GM21825 (cell line): ENCODE results near the gene NAMPT.
"Not testable (repeated sequence)": the region's sequence is repeated elsewhere in the genome, so short reads cannot be mapped to it uniquely, and the experiment has no call there.

Experiments
- ATAC-seq: cut with Tn5 transposase; IDR thresholded peaks from one replicate; pipeline ENCODE4 v1.9.1; 2021; ENCODE audit warnings: mild to moderate bottlenecking, moderate library complexity; ENCODE audit not compliant: unreplicated experiment

Gene NAMPT

GRCh38 chr7:106305732-106306131 lies 20.9 kb upstream of the NAMPT start:
- ATAC-seq: no peak

GRCh38 chr7:106304568-106304967 lies 19.8 kb upstream of the NAMPT start:
- ATAC-seq: no peak

DNA sequence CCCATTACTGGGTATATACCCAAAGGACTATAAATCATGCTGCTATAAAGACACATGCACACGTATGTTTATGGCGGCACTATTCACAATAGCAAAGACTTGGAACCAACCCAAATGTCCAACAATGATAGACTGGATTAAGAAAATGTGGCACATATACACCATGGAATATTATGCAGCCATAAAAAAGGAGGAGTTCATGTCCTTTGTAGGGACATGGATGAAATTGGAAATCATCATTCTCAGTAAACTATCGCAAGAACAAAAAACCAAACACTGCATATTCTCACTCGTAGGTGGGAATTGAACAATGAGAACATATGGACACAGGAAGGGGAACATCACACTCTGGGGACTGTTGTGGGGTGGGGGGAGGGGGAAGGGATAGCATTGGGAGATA lies 13.8 kb upstream of the NAMPT start:
- not testable (repeated sequence) for ATAC-seq

GRCh38 chr7:106298155-106298554 lies 13.4 kb upstream of the NAMPT start:
- not testable (repeated sequence) for ATAC-seq

DNA sequence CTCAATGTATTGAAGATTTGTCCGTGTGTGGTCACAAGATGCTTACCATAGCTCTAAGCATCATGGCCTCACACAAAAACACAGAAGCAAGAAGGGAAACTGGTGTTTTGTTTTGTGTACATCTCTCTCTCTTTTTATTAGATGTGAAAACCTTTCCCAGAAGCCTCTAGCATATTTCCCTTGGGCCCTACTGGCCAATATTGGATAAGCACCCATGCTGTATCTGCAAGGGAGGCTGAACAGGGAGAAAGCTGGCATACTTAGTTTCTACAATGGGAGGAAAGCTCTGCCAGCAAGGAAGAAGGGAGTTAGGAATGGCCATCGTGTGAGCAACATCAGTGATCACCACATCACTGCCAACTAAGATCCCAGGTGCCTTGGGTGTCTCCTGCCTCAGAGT lies 9.6 kb upstream of the NAMPT start:
- no peak for ATAC-seq

DNA sequence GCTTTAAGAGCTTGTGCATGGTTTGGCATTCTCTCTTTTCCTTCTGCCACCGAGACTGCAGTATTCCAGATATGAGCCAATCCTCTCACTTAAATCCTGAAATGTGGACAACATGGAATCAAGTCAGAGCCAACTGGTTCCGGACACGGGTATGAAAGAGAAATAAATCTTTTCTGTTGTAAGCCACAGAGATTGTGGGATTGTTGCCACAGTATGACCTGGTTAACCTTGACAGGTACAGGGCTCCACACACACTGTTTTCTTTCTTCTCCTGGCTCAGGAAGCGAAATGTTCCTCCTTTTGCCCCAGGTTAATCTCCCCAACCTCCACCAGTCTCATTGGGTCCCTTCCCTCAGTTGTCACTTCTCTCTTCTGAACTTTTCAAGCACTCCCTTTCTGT lies 6.5 kb upstream of the NAMPT start:
- ATAC-seq: no peak

GRCh38 chr7:106290319-106290718 lies 5.5 kb upstream of the NAMPT start:
- ATAC-seq: no peak

DNA sequence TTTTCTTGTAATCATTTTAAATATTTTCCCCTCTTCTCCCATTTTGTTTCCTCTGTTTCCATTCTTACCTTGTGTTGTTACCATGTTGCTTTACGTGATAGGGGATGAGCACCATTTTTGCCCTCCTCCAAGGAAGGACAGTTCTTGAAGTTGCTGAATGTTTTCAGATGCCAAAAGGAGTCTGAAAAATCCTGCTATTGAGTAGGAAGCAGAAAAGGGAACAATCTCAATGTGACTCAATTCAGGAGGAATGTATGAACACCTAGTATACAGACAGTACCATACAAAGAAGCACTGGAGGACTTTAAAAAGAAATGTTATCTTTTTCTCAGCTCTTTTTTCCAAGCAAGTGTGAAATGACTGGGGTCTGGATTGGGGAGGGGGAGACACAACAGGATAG lies 5.1 kb upstream of the NAMPT start:
- ATAC-seq: no peak

- ATAC-seq: no peak
These were observed 3.5 kb upstream of the NAMPT start for GRCh38 chr7:106288263-106288662.

DNA sequence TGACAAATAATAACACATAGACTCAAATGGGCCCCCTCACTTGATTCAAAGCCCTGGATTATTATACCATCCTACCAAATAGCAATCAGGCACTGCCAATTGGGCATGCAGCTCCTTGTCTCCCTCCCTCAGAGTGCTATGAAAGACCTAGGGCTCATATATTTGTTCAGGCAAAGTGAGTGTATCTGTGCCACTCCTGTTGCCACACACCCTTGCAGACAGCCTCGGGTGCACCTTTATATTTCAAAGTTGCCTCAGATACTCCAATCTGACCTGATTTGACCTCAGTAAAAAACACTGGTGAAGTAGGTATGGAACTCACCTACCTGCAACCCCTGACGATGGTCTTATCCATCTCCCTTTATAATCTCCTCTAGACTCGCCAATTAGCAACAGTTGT lies 3.0 kb upstream of the NAMPT start:
- no peak for ATAC-seq

DNA sequence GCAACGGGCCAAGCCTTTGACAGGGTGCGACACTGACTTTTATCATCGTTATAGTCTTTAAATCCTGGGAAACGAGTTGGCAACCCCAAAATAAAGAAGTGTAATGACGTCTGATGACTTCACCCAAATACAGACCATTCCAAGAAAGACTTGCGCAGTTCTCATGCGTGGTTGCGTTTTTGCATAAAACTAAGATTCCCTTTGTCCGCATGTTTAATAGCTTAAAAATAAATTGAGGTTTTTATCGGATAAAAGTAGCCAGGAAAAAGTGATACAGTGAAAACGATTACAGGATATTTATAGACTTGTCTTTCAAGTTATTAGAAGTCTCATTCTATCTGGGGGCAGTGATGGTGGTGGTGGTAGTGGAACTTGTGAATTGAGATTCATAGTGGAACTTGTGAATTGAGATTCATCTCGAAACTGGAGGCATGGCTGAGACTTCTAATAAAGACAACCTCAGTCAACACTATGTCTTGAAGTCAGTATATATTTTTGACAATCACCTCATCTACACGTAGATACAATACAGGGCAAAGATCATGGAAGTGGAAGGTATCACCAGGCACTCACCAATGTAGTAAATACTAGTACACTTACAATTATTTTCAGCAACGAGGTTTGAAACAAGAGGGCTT lies 1.2 kb upstream of the NAMPT start:
- ATAC-seq: peak; percentile 25

GRCh38 chr7:106285051-106285854 lies 470 bp upstream of the NAMPT start:
- ATAC-seq: peak; percentile 80

DNA sequence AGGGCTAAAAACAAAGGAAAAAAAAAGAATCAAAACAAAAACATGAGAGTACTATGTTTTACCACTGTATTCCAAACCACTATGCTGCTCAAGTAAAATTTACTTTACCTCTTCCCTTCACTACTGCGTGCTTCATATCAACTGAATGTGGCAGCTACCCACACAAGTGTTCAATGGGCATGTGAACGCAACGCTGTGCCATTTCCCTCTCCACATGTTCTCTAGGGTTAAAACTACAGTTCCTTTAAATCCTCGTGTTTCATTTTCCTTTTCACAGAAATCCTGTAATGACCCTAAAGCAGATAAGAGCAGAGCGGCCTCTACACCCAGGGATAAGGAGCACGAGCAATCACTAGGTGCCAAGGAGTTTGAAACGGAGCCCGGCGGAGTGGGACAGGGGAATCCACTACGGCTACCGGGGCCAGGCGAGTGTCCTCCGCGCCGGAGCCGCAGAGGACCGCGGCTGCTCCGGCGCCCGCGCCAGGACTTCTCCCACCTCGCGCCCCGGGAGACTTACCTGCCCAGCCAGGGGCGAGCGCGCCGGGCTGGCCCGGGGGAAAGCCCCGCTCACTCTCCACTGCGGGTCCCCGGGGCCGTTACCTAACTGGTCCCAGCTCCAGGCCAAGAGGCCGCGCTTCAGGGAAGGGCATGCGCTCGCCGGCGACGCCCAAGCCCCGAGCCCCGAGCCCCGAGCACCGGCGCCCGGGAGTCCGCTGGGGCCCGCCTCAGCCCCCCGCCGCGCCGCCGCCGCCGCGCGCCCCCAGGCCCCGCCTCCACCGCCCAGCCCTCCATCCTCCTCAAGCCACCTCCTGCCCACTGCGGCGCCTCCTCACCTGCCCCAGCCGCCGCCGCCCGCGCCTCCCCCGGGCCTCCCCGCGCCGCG lies 711 bp downstream of the NAMPT start:
- ATAC-seq: peak; percentile 21

GRCh38 chr7:106283501-106283830 lies 1.3 kb downstream of the NAMPT start:
- no peak for ATAC-seq

DNA sequence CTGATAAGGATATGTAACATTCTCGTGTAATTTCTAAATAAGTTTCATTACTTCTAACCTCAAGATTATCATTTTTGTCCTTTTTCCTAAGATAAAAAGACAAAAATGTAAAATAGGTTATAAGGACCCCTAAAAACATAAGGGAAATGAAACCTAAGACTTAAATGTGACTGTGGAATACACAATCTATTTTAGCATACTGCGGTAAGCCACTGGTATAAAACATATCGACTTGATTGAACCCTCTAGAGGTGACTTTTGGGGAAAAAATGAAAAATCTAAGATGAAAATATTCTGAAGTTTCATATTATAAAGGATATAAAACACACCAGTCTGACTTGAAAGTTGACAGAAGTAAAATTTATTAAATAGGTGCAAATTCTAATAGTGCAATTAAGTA lies 1.9 kb downstream of the NAMPT start:
- ATAC-seq: no peak

DNA sequence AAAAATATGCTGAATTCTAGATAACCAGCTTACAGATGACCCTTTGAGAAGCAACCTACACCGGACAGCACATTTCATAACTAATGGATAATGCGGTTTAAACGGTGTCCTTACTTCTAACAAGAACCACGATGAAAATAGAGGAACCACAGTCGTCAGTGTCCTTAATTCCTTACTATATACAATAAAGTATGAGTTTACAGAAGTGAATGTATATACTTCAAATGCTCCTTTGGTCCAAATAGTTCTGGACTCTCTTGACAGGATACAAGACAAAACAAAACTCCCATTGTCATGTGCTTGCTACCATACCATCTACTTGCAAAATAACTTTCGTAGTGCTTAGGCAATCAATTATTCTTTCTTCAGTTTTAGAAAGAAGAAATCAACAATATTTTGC lies 2.4 kb downstream of the NAMPT start:
- no peak for ATAC-seq

- no peak for ATAC-seq
These were observed 3.0 kb downstream of the NAMPT start for GRCh38 chr7:106281585-106282318.

DNA sequence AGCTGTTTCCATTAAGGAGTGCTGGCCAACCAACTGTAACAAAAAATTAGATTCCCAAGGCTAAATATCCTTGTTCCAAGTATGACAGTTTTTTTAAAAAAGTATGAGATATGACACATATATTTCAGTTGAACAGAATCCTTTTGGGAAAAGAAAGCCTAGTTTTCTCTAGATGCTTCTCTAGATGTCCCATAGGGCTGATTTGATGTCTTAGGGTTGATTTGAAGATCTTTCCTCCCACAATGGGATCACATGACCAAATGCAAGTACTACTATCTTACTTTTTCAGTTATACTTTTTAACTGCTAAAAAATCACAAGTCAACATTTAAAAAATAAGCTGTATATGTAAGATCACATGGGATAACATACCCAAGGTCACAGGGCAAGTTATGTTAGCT lies 3.7 kb downstream of the NAMPT start:
- no peak for ATAC-seq

DNA sequence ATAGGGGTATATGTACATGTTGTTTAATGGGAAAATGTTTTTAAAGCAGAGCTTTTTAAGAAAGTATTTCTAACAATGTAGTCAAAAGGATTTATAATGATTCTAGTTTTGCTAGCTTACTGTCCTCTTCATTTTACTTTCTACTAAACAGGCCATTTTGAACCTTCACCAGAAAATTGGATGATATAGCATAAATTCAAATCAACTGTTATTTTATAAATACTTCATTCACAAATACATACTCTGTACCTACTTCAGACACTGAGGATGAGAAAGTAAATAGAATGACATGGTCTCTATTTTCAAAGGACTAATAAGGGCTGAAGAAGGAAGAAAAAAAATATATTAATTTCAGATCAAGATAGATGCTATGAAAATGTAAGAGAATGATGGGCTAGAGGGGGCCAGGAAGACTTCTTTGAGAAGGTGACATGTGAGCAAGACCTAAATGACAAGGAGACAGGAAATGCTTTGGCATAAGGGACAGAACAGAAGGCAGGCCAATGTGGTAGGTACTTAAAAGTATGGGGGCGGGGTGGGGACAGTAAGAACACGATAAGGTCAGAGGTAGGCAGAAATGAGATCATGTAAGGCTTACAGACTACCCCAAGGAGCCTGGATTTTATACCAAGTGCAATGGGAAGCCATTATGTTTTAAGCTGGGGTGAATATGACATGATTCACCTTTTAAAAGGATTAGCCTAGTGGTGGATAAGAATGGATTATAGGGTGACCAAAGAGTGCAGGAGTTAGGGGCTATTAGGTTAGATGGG lies 5.2 kb downstream of the NAMPT start:
- ATAC-seq: no peak

- no peak for ATAC-seq
These were observed 6.1 kb downstream of the NAMPT start for GRCh38 chr7:106278695-106279094.
